ENCODE data around the gene CABLES2.

DNA sequence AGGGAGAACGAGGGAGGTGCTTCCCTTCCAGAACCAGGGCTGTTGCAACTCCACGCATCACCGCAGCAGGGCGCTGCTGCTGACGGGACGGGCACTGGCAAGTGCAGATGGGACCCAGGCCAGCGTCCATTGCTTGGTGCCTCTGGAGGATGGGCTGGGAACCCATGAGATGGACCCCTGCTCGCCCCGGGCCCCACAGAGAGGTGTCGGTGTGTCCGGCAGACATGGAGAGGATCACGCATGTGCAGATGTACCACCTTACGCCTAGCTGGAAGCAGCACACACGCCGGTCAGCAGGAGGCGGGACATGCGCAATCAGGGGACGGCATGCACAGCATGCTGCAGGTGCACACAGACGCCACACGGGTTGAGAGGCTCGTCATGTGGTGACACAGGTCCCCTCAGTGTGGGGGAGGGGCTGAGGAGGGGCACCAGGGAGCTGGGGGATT is 5.7 kb downstream of the CABLES2 start:
- TF ChIP-seq, protein P1, sequence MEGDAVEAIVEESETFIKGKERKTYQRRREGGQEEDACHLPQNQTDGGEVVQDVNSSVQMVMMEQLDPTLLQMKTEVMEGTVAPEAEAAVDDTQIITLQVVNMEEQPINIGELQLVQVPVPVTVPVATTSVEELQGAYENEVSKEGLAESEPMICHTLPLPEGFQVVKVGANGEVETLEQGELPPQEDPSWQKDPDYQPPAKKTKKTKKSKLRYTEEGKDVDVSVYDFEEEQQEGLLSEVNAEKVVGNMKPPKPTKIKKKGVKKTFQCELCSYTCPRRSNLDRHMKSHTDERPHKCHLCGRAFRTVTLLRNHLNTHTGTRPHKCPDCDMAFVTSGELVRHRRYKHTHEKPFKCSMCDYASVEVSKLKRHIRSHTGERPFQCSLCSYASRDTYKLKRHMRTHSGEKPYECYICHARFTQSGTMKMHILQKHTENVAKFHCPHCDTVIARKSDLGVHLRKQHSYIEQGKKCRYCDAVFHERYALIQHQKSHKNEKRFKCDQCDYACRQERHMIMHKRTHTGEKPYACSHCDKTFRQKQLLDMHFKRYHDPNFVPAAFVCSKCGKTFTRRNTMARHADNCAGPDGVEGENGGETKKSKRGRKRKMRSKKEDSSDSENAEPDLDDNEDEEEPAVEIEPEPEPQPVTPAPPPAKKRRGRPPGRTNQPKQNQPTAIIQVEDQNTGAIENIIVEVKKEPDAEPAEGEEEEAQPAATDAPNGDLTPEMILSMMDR (conservative IDR thresholded peaks at IDR 0.05; ENCODE audit: low read length): no peak
- TF ChIP-seq EZH2phosphoT487 (IDR thresholded peaks at IDR 0.05; ENCODE audit: borderline replicate concordance): no peak
